Astrocyte (in vitro differentiated cells and primary cell): ENCODE data around the gene KCNQ1. TPM values are rescaled to one million over a fixed set of nuclear protein-coding genes. Genes with fewer than 3 reads are reported as not detected.

Source experiments
- DNase-seq: peaks from one replicate; pipeline ENCODE4 v3.0.0-alpha.2; 2010; ENCODE audit warnings: low read depth
- FAIRE-seq: peaks from 2 replicates; lab custom pipeline; 2011; peaks lifted over from hg19 to GRCh38; lab: Jason Lieb, UNC
- H2AFZ ChIP-seq: 2 replicates; pipeline ENCODE4 v1.6.0; 2012; ENCODE audit warnings: low read depth, low read length, inconsistent platforms
- H3K27ac ChIP-seq: 2 replicates; pipeline ENCODE4 v1.5.1; 2011; ENCODE audit warnings: low read depth, low read length, inconsistent platforms
- H3K27me3 ChIP-seq: 2 replicates; pipeline ENCODE4 v1.6.0; 2011; ENCODE audit warnings: low read length, inconsistent platforms; ENCODE audit not compliant: insufficient read depth
- H3K36me3 ChIP-seq: 2 replicates; pipeline ENCODE4 v1.5.1; 2011; ENCODE audit warnings: low read length, inconsistent platforms; ENCODE audit not compliant: insufficient read depth
- H3K4me1 ChIP-seq: 2 replicates; pipeline ENCODE4 v1.5.1; 2011; ENCODE audit warnings: low read length, inconsistent platforms; ENCODE audit not compliant: insufficient read depth
- H3K4me2 ChIP-seq: 2 replicates; pipeline ENCODE4 v1.6.0; 2012; ENCODE audit warnings: low read length, inconsistent platforms
- H3K4me3 ChIP-seq: 2 replicates; pipeline ENCODE4 v1.5.1; 2011; ENCODE audit warnings: low read depth, mild to moderate bottlenecking, low read length, inconsistent platforms; ENCODE audit not compliant: insufficient read depth
- H3K79me2 ChIP-seq: 2 replicates; pipeline ENCODE4 v1.6.0; 2012; ENCODE audit warnings: mild to moderate bottlenecking, low read length, inconsistent platforms; ENCODE audit not compliant: insufficient read depth
- H3K9ac ChIP-seq: 2 replicates; pipeline ENCODE4 v1.6.0; 2012; ENCODE audit warnings: mild to moderate bottlenecking, low read length, inconsistent platforms
- H3K9me3 ChIP-seq: 2 replicates; pipeline ENCODE4 v1.5.1; 2012; ENCODE audit warnings: low read depth, mild to moderate bottlenecking, low read length, inconsistent platforms; ENCODE audit not compliant: insufficient read depth
- H4K20me1 ChIP-seq: 2 replicates; pipeline ENCODE4 v1.6.0; 2012; ENCODE audit warnings: low read length, inconsistent platforms; ENCODE audit not compliant: insufficient read depth
- H3K27ac Mint-ChIP-seq: one replicate; pipeline ENCODE4 v1.8.0; 2021; ENCODE audit warnings: mild to moderate bottlenecking, mixed read lengths; ENCODE audit not compliant: unreplicated experiment
- H3K27me3 Mint-ChIP-seq: one replicate; pipeline ENCODE4 v1.8.0; 2021; ENCODE audit warnings: low read depth, mixed read lengths; ENCODE audit not compliant: unreplicated experiment
- H3K36me3 Mint-ChIP-seq: one replicate; pipeline ENCODE4 v1.8.0; 2021; ENCODE audit warnings: low read depth, mixed read lengths; ENCODE audit not compliant: unreplicated experiment
- H3K4me1 Mint-ChIP-seq: one replicate; pipeline ENCODE4 v1.8.0; 2021; ENCODE audit warnings: low read depth, mixed read lengths; ENCODE audit not compliant: unreplicated experiment
- H3K4me3 Mint-ChIP-seq: one replicate; pipeline ENCODE4 v1.8.0; 2021; ENCODE audit warnings: mild to moderate bottlenecking, moderate library complexity, mixed read lengths; ENCODE audit not compliant: unreplicated experiment
- H3K9me3 Mint-ChIP-seq: one replicate; pipeline ENCODE4 v1.8.0; 2021; ENCODE audit warnings: mild to moderate bottlenecking, mixed read lengths; ENCODE audit not compliant: unreplicated experiment
- CTCF ChIP-seq: IDR thresholded peaks from 2 replicates; pipeline ENCODE4 v1.5.1; 2011; ENCODE audit warnings: low read depth, mild to moderate bottlenecking, inconsistent platforms, low read length, moderate library complexity; ENCODE audit not compliant: insufficient read depth
- EZH2 ChIP-seq: IDR thresholded peaks from 2 replicates; pipeline ENCODE4 v1.6.1; 2012; ENCODE audit warnings: mild to moderate bottlenecking, low read length, inconsistent platforms; ENCODE audit not compliant: insufficient read depth
- total RNA-seq: library from RNA; stranded (reverse); gene quantifications from 2 replicates; pipeline ENCODE4 v1.2.1, GENCODE V29; 2021

KCNQ1 gene
- total RNA-seq, 1 donor from 2014 or later, result not detected

- H3K36me3 ChIP-seq, result no peaks in the 10 kb centered on the region
- no peak overlapping the region for H3K4me2 ChIP-seq
- no peaks in the 10 kb centered on the region for H3K27me3 ChIP-seq
- peaks cover 7% of the 10 kb centered on the region for H3K79me2 ChIP-seq
- H3K4me3 Mint-ChIP-seq, result no peak overlapping the region
- no peak for DNase-seq
- no peak for TF ChIP-seq CTCF
- TF ChIP-seq EZH2, result no peak
- no peak overlapping the region for H2AFZ ChIP-seq
- peaks cover 12% of the 10 kb centered on the region for H3K4me1 Mint-ChIP-seq
- peaks cover 3% of the 10 kb centered on the region for H3K4me1 ChIP-seq
- no peak overlapping the region for H3K27ac ChIP-seq
- peaks cover 22% of the 10 kb centered on the region for H3K36me3 Mint-ChIP-seq
- no peak overlapping the region for H3K4me3 ChIP-seq
- no peak for FAIRE-seq
- peaks cover 8% of the 10 kb centered on the region for H3K27me3 Mint-ChIP-seq
- no peak overlapping the region for H3K9ac ChIP-seq
- H4K20me1 ChIP-seq, result peaks cover 26% of the 10 kb centered on the region
- H3K27ac Mint-ChIP-seq, result no peak overlapping the region
- peaks cover 32% of the 10 kb centered on the region for H3K9me3 ChIP-seq
- peaks cover 21% of the 10 kb centered on the region for H3K9me3 Mint-ChIP-seq
Observed at GRCh38 chr11:2661173-2662023, 216.6 kb downstream of the KCNQ1 start.

- no peaks in the 10 kb centered on the region for H3K27me3 ChIP-seq
- FAIRE-seq, result no peak
- no peak for DNase-seq
- H2AFZ ChIP-seq, result no peak overlapping the region
- H3K4me3 Mint-ChIP-seq, result no peak overlapping the region
- peaks cover 32% of the 10 kb centered on the region for H3K9me3 ChIP-seq
- H3K4me1 Mint-ChIP-seq, result peaks cover 7% of the 10 kb centered on the region
- H4K20me1 ChIP-seq, result peaks cover 31% of the 10 kb centered on the region
- H3K36me3 Mint-ChIP-seq, result peaks cover 21% of the 10 kb centered on the region
- no peak overlapping the region for H3K9ac ChIP-seq
- peaks cover 7% of the 10 kb centered on the region for H3K79me2 ChIP-seq
- no peak overlapping the region for H3K27ac Mint-ChIP-seq
- H3K36me3 ChIP-seq, result no peaks in the 10 kb centered on the region
- H3K27ac ChIP-seq, result no peak overlapping the region
- peaks cover 8% of the 10 kb centered on the region for H3K27me3 Mint-ChIP-seq
- no peak overlapping the region for H3K4me3 ChIP-seq
- H3K4me1 ChIP-seq, result no peaks in the 10 kb centered on the region
- H3K4me2 ChIP-seq, result no peak overlapping the region
- H3K9me3 Mint-ChIP-seq, result peaks cover 18% of the 10 kb centered on the region
- no peak for TF ChIP-seq CTCF
- TF ChIP-seq EZH2, result no peak
Observed at GRCh38 chr11:2662024-2662312, 217.2 kb downstream of the KCNQ1 start.
